ENCODE data around the gene SOBP. TPM values are rescaled to one million over a fixed set of nuclear protein-coding genes. Genes with fewer than 3 reads are reported as not detected.
A peak's percentile ranks its signal among the peaks of the same experiment; 100 is the strongest.

The SOBP gene
- polyA plus RNA-seq, 1 donor (not counting 4 experiments of a cell fraction or from before 2014, with no cell fraction given): not detected

DNA sequence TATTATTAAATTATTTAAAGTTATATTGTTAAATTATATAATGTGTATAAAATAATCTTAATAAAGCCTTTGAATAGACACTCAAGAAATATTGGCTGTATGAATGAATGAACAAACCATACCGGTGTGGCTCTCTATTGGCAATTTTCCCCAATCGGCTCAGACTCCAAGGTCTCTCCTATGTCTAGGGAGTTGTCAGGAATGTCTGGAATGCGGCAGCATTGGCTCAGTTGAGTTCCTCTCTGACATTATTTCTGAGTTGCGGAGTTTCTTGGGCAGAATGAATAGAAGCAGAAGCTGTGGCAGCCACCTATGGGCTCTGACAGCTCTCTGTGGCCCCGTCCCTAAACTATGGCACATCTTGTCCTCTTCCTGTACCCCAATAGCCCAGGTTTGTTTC is 111.0 kb downstream of the SOBP start:
- Histone ChIP-seq H3K9me3 (ENCODE audit: control insufficient read depth, low read depth, low read length) (no peaks in the 10 kb centered on the region), H3K79me2 (ENCODE audit: control insufficient read depth, insufficient read depth, low read length) (no peaks in the 10 kb centered on the region), H3K9ac (ENCODE audit: control insufficient read depth, extremely low read depth, insufficient read depth, low read length) (no peak overlapping the region), H3K27me3 (ENCODE audit: control insufficient read depth, extremely low read depth, insufficient read depth, low read length) (no peaks in the 10 kb centered on the region), H2AFZ (ENCODE audit: control insufficient read depth, low read length) (peak overlapping the region; percentile 48), H3K4me3 (ENCODE audit: control insufficient read depth in 2 of 3, extremely low read depth in 1 of 3, insufficient read depth in 2 of 3, low read depth in 1 of 3, low read length in 3 of 3) (peak overlapping the region in 1 of 3 experiments; percentile 13), H3K4me2 (ENCODE audit: control insufficient read depth, extremely low read depth, insufficient read depth, low read depth, low read length) (peak overlapping the region; percentile 55), H4K20me1 (ENCODE audit: control insufficient read depth, extremely low read depth, insufficient read depth, low read length) (no peaks in the 10 kb centered on the region), H3K4me1 (ENCODE audit: control insufficient read depth, extremely low read depth, insufficient read depth, low read length) (peaks cover 30% of the 10 kb centered on the region), H3K27ac (ENCODE audit: control insufficient read depth, insufficient read depth, low read length) (no peak overlapping the region), H3K36me3 (ENCODE audit: control insufficient read depth in 2 of 2, extremely low read depth in 1 of 2, insufficient read depth in 2 of 2, low read length in 2 of 2) (no peaks in the 10 kb centered on the region), H3K9me1 (ENCODE audit: control insufficient read depth, extremely low read depth, insufficient read depth, low read length) (no peaks in the 10 kb centered on the region)
- FAIRE-seq: peak; percentile 90
- TF ChIP-seq, protein P1, sequence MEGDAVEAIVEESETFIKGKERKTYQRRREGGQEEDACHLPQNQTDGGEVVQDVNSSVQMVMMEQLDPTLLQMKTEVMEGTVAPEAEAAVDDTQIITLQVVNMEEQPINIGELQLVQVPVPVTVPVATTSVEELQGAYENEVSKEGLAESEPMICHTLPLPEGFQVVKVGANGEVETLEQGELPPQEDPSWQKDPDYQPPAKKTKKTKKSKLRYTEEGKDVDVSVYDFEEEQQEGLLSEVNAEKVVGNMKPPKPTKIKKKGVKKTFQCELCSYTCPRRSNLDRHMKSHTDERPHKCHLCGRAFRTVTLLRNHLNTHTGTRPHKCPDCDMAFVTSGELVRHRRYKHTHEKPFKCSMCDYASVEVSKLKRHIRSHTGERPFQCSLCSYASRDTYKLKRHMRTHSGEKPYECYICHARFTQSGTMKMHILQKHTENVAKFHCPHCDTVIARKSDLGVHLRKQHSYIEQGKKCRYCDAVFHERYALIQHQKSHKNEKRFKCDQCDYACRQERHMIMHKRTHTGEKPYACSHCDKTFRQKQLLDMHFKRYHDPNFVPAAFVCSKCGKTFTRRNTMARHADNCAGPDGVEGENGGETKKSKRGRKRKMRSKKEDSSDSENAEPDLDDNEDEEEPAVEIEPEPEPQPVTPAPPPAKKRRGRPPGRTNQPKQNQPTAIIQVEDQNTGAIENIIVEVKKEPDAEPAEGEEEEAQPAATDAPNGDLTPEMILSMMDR (optimal IDR thresholded peaks at IDR 0.05 in 1 of 3, IDR thresholded peaks at IDR 0.05 in 1 of 3, conservative IDR thresholded peaks at IDR 0.05 in 1 of 3; ENCODE audit: extremely low read depth in 1 of 3, insufficient read depth in 2 of 3, low read length in 3 of 3): no peak
- no peak for TF ChIP-seq EZH2 (IDR thresholded peaks at IDR 0.05; ENCODE audit: low read length)
- DNase-seq (ENCODE audit: low read depth, low spot score): peak; percentile 11
- dilution Hi-C loops (cut with MboI; ENCODE audit: extremely low pct_ligation_motif_present, low sequenced_read_pairs): no loop called here

DNA sequence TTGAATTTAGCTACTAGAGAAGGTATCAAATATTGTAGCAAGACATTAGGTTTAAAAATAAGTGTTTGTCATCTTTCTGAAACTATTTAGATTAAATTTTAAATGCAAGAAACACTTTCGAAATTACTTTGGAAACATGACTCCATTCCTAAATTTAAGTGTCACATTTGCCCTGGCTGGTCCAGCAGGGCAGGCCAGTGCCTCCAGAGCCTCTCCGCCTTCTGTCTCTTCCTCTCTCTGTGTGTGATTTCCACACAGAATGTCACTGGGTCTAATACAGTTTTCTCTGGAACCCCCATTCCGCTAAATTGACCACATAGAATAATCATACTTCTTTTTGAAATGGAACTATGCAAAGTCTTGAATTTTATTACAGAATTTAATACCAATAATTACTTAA is 111.5 kb downstream of the SOBP start:
- Histone ChIP-seq H3K27ac (ENCODE audit: control insufficient read depth, insufficient read depth, low read length) (no peak overlapping the region), H3K4me3 (ENCODE audit: control insufficient read depth in 2 of 3, extremely low read depth in 1 of 3, insufficient read depth in 2 of 3, low read depth in 1 of 3, low read length in 3 of 3) (no peak overlapping the region), H3K36me3 (ENCODE audit: control insufficient read depth in 2 of 2, extremely low read depth in 1 of 2, insufficient read depth in 2 of 2, low read length in 2 of 2) (no peaks in the 10 kb centered on the region), H3K4me1 (ENCODE audit: control insufficient read depth, extremely low read depth, insufficient read depth, low read length) (peaks cover 30% of the 10 kb centered on the region), H3K9ac (ENCODE audit: control insufficient read depth, extremely low read depth, insufficient read depth, low read length) (no peak overlapping the region), H3K9me3 (ENCODE audit: control insufficient read depth, low read depth, low read length) (no peaks in the 10 kb centered on the region), H3K9me1 (ENCODE audit: control insufficient read depth, extremely low read depth, insufficient read depth, low read length) (no peaks in the 10 kb centered on the region), H3K27me3 (ENCODE audit: control insufficient read depth, extremely low read depth, insufficient read depth, low read length) (no peaks in the 10 kb centered on the region), H4K20me1 (ENCODE audit: control insufficient read depth, extremely low read depth, insufficient read depth, low read length) (no peaks in the 10 kb centered on the region), H3K79me2 (ENCODE audit: control insufficient read depth, insufficient read depth, low read length) (no peaks in the 10 kb centered on the region), H2AFZ (ENCODE audit: control insufficient read depth, low read length) (no peak overlapping the region), H3K4me2 (ENCODE audit: control insufficient read depth, extremely low read depth, insufficient read depth, low read depth, low read length) (peak overlapping the region; percentile 55)
- no peak for DNase-seq (ENCODE audit: low read depth, low spot score)
- FAIRE-seq: no peak
- dilution Hi-C loops (cut with MboI; ENCODE audit: extremely low pct_ligation_motif_present, low sequenced_read_pairs): no loop called here
- no peak for TF ChIP-seq EZH2 (IDR thresholded peaks at IDR 0.05; ENCODE audit: low read length)
- TF ChIP-seq, protein P1 (optimal IDR thresholded peaks at IDR 0.05 in 1 of 3, IDR thresholded peaks at IDR 0.05 in 1 of 3, conservative IDR thresholded peaks at IDR 0.05 in 1 of 3; ENCODE audit: extremely low read depth in 1 of 3, insufficient read depth in 2 of 3, low read length in 3 of 3): no peak
